Retinal pigment epithelial cell (primary cell): Measurements from ENCODE around the gene OTUD1.

Experiments used
- DNase-seq: peaks from one replicate; pipeline ENCODE4 v3.0.0-alpha.2; 2010; ENCODE audit warnings: low read depth
- H3K4me3 ChIP-seq: 2 replicates; pipeline ENCODE4 v1.5.1; 2011; ENCODE audit warnings: mild to moderate bottlenecking, low read length, control low read depth, moderate library complexity
- CTCF ChIP-seq: conservative IDR thresholded peaks from 2 replicates; pipeline ENCODE4 v1.5.1; 2011; ENCODE audit warnings: low read depth, low read length, control low read depth, inconsistent platforms

OTUD1 gene

GRCh38 chr10:23478570-23478969 lies 39.7 kb downstream of the OTUD1 start:
- DNase-seq: no peak
- TF ChIP-seq CTCF: no peak
- H3K4me3 ChIP-seq: no peak overlapping the region

GRCh38 chr10:23479798-23480473 lies 41.1 kb downstream of the OTUD1 start:
- no peak overlapping the region for H3K4me3 ChIP-seq
- TF ChIP-seq CTCF: no peak
- DNase-seq: no peak

- TF ChIP-seq CTCF: no peak
- DNase-seq: no peak
- H3K4me3 ChIP-seq: no peak overlapping the region
These were observed 42.6 kb downstream of the OTUD1 start for GRCh38 chr10:23481363-23481961.

- no peak for DNase-seq
- H3K4me3 ChIP-seq: no peak overlapping the region
- TF ChIP-seq CTCF: no peak
These were observed 51.2 kb downstream of the OTUD1 start for GRCh38 chr10:23490115-23490514.
